ENCODE data around the gene GRAMD4.

DNA sequence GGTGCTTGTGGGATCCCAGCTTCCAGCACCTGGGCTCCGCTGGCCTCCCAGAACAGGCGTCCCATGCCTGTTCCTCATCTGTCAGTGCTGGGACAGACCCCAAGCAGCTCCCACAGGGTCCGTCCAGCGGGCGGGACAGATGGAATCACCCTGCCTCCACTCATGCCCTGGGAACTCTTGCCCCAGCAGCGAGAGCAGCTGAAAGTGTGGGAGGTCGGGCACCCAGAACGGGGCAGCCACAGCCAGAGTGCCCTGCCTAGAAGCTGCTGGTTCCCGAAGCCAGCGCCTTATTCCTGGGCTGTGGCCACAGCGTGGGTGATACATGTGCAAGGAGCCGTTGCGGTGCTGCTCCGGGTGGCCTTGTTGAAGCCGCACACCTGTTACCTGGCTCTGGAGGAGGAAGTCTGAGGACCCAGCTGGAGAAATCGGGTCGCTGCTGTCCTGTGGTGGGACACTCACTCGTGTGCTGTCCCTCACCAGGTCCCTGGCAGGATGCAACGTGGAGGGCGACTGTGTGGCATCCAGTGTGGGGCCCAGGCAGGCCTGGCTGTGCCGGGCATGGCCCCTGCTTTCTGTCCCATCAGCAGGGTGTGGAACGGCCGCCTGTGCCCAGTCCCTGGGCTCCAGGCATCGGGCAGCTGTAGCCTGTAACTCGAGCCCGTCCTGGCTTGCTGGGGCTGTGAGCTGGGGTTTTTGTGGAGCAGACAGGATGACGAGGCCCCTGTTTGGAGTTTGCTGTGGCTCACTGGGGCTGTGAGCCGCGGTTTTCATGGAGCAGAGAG lies 16.2 kb downstream of the GRAMD4 start:
- TF ChIP-seq EZH2 (IDR thresholded peaks at IDR 0.05; ENCODE audit: borderline replicate concordance, insufficient read depth, low read depth, low read length, poor library complexity, severe bottlenecking): no peak
- TF ChIP-seq CTCF (IDR thresholded peaks at IDR 0.05): no peak

All from B cell (primary cell).